OCI-LY1 (cell line): ENCODE measurements around the gene DPY19L3.

Experiments
- H2AFZ ChIP-seq: fragments of 200-600 bp; sonication (generic), shearing (Covaris generic); 2 replicates; pipeline ENCODE4 v1.6.0; 2014; ENCODE audit warnings: antibody characterized with exemption, mild to moderate bottlenecking, low read length
- H3F3A ChIP-seq: fragments of 200-600 bp; sonication (generic), shearing (Covaris generic); 2 replicates; pipeline ENCODE4 v1.6.0; 2014; ENCODE audit warnings: mild to moderate bottlenecking, antibody characterized with exemption, low read length, moderate library complexity; ENCODE audit not compliant: insufficient read depth
- H3K27ac ChIP-seq: fragments of 200-600 bp; sonication (generic); 2 replicates; pipeline ENCODE4 v1.5.1; 2014; ENCODE audit warnings: low read length, mixed run types, mild to moderate bottlenecking, low read depth; ENCODE audit not compliant: poor library complexity, severe bottlenecking
- H3K27me3 ChIP-seq: fragments of 200-600 bp; sonication (generic); 2 replicates; pipeline ENCODE4 v1.6.0; 2014; ENCODE audit warnings: antibody characterized with exemption, mild to moderate bottlenecking, low read length, moderate library complexity; ENCODE audit not compliant: insufficient read depth
- H3K36me3 ChIP-seq: fragments of 200-600 bp; sonication (generic); 2 replicates; pipeline ENCODE4 v1.6.1; 2014; ENCODE audit warnings: mild to moderate bottlenecking, antibody characterized with exemption, low read length, moderate library complexity, mixed read lengths; ENCODE audit not compliant: insufficient read depth
- H3K4me1 ChIP-seq: fragments of 200-600 bp; sonication (generic); 2 replicates; pipeline ENCODE4 v1.5.1; 2014; ENCODE audit warnings: mild to moderate bottlenecking, low read length, moderate library complexity; ENCODE audit not compliant: insufficient read depth, severe bottlenecking
- H3K4me2 ChIP-seq: fragments of 200-600 bp; sonication (generic), shearing (Covaris generic); 2 replicates; pipeline ENCODE4 v1.6.1; 2014; ENCODE audit warnings: low read length
- H3K4me3 ChIP-seq: fragments of 200-600 bp; sonication (generic); 2 replicates; pipeline ENCODE4 v1.5.1; 2014; ENCODE audit warnings: low read length, low read depth, mild to moderate bottlenecking, mixed read lengths; ENCODE audit not compliant: poor library complexity, severe bottlenecking
- H3K79me2 ChIP-seq: fragments of 200-600 bp; shearing (Covaris generic); 2 replicates; pipeline ENCODE4 v1.6.1; 2016; ENCODE audit warnings: mixed run types, low read length, mixed read lengths; ENCODE audit not compliant: insufficient read depth
- H3K9ac ChIP-seq: fragments of 200-600 bp; sonication (generic), shearing (Covaris generic); 2 replicates; pipeline ENCODE4 v1.6.1; 2014; ENCODE audit warnings: mild to moderate bottlenecking, low read length, mixed read lengths
- H3K9me2 ChIP-seq: fragments of 200-600 bp; sonication (generic), shearing (Covaris generic); 2 replicates; pipeline ENCODE4 v1.6.1; 2014; ENCODE audit warnings: low read depth, mild to moderate bottlenecking, low read length, mixed read lengths
- H3K9me3 ChIP-seq: fragments of 200-600 bp; shearing (Covaris generic); 2 replicates; pipeline ENCODE4 v1.6.1; 2014; ENCODE audit warnings: low read length, mixed read lengths
- H4K20me1 ChIP-seq: fragments of 200-600 bp; sonication (generic), shearing (Covaris generic); 2 replicates; pipeline ENCODE4 v1.6.0; 2016; ENCODE audit warnings: mild to moderate bottlenecking, low read length; ENCODE audit not compliant: insufficient read depth
- EZH2 ChIP-seq: fragments of 200-600 bp; sonication (generic), shearing (Covaris generic); IDR thresholded peaks from 2 replicates; pipeline ENCODE4 v1.8.0; 2017; ENCODE audit warnings: borderline replicate concordance, mixed run types, mild to moderate bottlenecking, antibody characterized with exemption, low read length, moderate library complexity, mixed read lengths
- TF ChIP-seq, protein P1 (sequence below): fragments of 200-600 bp; sonication (generic), shearing (Covaris generic); IDR thresholded peaks from 2 replicates; pipeline ENCODE4 v1.5.1; 2017; ENCODE audit warnings: mild to moderate bottlenecking, antibody characterized with exemption, low read length, moderate library complexity, mixed read lengths

Gene DPY19L3

DNA sequence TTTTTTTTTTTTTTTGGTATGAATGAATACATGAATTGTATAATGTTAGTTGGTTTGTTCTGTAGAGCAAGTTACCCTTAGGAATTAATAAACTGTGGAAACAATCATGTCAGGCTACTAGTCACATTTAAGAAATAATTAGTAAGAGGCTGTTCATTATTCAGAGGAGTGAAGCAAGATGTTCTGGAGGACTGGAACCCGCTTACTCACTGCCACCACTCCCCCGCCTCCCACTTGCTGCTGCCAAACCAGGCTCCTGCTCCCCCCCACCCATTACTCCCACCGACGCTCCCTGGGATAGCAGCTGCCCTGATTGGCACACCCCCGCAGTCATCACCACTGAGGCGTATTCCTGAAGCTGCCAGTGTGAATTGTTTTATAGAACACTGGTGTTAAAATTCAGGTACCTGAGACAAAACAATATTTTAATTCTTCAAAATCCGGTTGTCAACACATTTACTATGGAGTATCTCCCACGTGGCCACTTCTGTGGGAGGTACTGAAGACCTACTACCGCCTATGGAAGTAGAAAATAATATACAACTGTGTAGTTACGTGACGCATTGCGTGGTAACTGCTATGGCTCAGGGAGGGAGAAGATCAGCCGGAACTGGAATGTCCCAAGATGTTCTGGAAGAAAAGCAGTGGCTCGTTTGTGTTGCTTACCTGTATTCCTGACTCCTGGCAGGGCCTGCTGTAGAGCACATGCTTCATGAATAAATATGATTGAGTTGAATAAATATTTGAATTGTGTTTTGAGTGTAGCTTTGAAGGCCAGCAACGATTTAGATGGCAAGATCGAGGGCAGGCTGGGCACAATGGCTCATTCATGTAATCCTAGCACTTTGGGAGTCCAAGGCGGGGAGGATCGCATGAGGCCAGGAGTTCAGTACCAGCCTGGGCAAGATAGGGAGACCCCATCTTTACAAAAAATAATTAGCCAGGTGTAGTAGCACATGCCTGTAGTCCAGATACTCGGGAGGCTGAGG, 1.7 kb downstream of the DPY19L3 start:
- H3K36me3 ChIP-seq, result peaks cover 39% of the 10 kb centered on the region
- H3K9me3 ChIP-seq, result no peaks in the 10 kb centered on the region
- H3K27me3 ChIP-seq, result no peaks in the 10 kb centered on the region
- peak overlapping the region; percentile 100; the same call in 1 of the 2 replicates for H3K9ac ChIP-seq
- no peak overlapping the region for H2AFZ ChIP-seq
- H3K4me2 ChIP-seq, result peak overlapping the region; percentile 72
- H3F3A ChIP-seq, result no peaks in the 10 kb centered on the region
- no peaks in the 10 kb centered on the region for H4K20me1 ChIP-seq
- peak overlapping the region; percentile 92 for H3K4me3 ChIP-seq
- no peaks in the 10 kb centered on the region; the same call in none of the 2 replicates for H3K79me2 ChIP-seq
- H3K4me1 ChIP-seq, result peaks cover 32% of the 10 kb centered on the region
- TF ChIP-seq, protein P1, sequence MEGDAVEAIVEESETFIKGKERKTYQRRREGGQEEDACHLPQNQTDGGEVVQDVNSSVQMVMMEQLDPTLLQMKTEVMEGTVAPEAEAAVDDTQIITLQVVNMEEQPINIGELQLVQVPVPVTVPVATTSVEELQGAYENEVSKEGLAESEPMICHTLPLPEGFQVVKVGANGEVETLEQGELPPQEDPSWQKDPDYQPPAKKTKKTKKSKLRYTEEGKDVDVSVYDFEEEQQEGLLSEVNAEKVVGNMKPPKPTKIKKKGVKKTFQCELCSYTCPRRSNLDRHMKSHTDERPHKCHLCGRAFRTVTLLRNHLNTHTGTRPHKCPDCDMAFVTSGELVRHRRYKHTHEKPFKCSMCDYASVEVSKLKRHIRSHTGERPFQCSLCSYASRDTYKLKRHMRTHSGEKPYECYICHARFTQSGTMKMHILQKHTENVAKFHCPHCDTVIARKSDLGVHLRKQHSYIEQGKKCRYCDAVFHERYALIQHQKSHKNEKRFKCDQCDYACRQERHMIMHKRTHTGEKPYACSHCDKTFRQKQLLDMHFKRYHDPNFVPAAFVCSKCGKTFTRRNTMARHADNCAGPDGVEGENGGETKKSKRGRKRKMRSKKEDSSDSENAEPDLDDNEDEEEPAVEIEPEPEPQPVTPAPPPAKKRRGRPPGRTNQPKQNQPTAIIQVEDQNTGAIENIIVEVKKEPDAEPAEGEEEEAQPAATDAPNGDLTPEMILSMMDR, result no peak
- TF ChIP-seq EZH2, result no peak
- H3K9me2 ChIP-seq, result no peaks in the 10 kb centered on the region
- H3K27ac ChIP-seq, result no peak overlapping the region

DNA sequence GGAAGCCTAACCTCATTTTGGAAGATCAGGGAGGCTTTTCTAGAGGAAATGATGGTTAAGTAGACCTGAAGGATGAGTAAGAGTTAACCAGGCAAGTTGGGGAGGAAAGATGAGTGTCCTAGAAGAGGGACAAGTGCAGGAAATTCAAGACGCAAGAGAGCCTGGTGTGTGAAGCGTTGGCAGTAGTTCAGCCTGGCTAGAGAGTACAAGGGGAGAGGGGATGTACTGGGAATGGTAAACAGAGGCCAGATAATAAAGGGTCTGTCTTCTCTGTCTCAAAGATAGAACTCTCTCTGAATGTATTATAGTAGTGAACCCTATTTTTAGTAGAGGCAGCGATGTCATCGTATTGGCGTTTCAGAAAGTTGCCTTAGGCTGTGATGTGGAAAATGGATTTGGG, 9.7 kb downstream of the DPY19L3 start:
- Histone ChIP-seq H3K79me2 (no peaks in the 10 kb centered on the region), H4K20me1 (no peaks in the 10 kb centered on the region), H3F3A (no peaks in the 10 kb centered on the region), H3K27ac (no peak overlapping the region), H3K4me2 (no peak overlapping the region), H3K4me3 (no peak overlapping the region), H3K9me2 (no peaks in the 10 kb centered on the region), H3K36me3 (peaks cover 61% of the 10 kb centered on the region), H3K27me3 (no peaks in the 10 kb centered on the region), H2AFZ (no peak overlapping the region), H3K9me3 (no peaks in the 10 kb centered on the region), H3K9ac (no peak overlapping the region), H3K4me1 (no peaks in the 10 kb centered on the region)
- TF ChIP-seq EZH2, result no peak
- TF ChIP-seq, protein P1, result no peak

DNA sequence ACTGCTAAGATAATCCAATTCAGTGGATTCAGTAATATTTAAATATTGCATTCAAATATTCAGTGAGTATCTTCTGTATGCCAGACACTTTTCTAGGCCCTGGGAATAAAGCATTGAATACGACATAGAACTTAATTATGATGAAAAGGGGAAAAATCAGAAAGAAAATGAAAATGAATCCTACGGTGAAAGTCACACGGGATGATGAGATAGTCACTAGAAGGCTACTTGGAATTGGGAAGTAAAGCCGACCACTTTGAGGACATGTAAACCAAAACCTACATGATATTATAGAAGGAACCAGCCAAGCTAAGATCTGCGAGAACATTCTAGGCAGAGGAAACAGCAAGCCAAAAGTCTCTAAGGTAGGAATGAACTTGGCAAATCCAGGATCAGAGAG, 10.1 kb downstream of the DPY19L3 start:
- Histone ChIP-seq H3K4me2 (no peak overlapping the region), H3K27me3 (no peaks in the 10 kb centered on the region), H3K9ac (no peak overlapping the region), H3F3A (no peaks in the 10 kb centered on the region), H3K79me2 (no peaks in the 10 kb centered on the region), H3K9me2 (no peaks in the 10 kb centered on the region), H3K4me1 (no peaks in the 10 kb centered on the region), H4K20me1 (no peaks in the 10 kb centered on the region), H3K27ac (no peak overlapping the region), H3K9me3 (no peaks in the 10 kb centered on the region), H2AFZ (no peak overlapping the region), H3K36me3 (peaks cover 57% of the 10 kb centered on the region), H3K4me3 (no peak overlapping the region)
- TF ChIP-seq EZH2, result no peak
- TF ChIP-seq, protein P1, result no peak
